Measurements from ENCODE around the gene TNPO3. TPM values are rescaled to one million over a fixed set of nuclear protein-coding genes. Genes with fewer than 3 reads are reported as not detected.

Gene TNPO3
- total and polyA plus RNA-seq, 2 of the 4 experiments (the other 2 are of a cell fraction): 24.2 to 77.2 TPM

GRCh38 chr7:128914566-128915151, 140.3 kb downstream of the TNPO3 start:
- ChIA-PET CTCF (no interaction called here), POLR2A (ENCODE audit: unreplicated experiment) (no interaction called here)
- Histone ChIP-seq H3K79me1 (ENCODE audit: low read depth in 1 of 2, low read length in 2 of 2) (no peaks in the 10 kb centered on the region), H3K9me1 (ENCODE audit: insufficient read depth, low read length) (no peaks in the 10 kb centered on the region), H3K18ac (ENCODE audit: low read depth, low read length) (no peak overlapping the region), H4K91ac (ENCODE audit: insufficient read depth, low read depth, low read length) (no peak overlapping the region), H2BK5ac (ENCODE audit: low read depth, low read length, poor library complexity, severe bottlenecking) (no peak overlapping the region), H3K27me3 (ENCODE audit: control insufficient read depth, insufficient read depth, low read length) (peaks cover 79% of the 10 kb centered on the region), H3K9ac (ENCODE audit: low read depth, low read length) (no peak overlapping the region), H4K8ac (ENCODE audit: low read depth in 2 of 2, low read length in 2 of 2) (no peak overlapping the region), H3K4me2 (ENCODE audit: low read depth, low read length) (no peak overlapping the region), H2BK120ac (ENCODE audit: low read depth, low read length) (no peak overlapping the region), H3K23ac (ENCODE audit: low read depth, low read length) (no peak overlapping the region), H3K4me1 (ENCODE audit: control insufficient read depth, insufficient read depth, low read length) (peaks cover 2% of the 10 kb centered on the region; the same call in 1 of the 2 replicates), H3K56ac (ENCODE audit: extremely low read depth, insufficient read depth, low read length) (no peak overlapping the region), H2AK5ac (ENCODE audit: low read depth, low read length) (no peak overlapping the region), H2BK20ac (ENCODE audit: low read depth, low read length) (no peak overlapping the region), H3K14ac (replicated peaks; ENCODE audit: low read depth, low read length) (no peak overlapping the region), H3K9me3 (ENCODE audit: control insufficient read depth, insufficient read depth, low read length) (peaks cover 5% of the 10 kb centered on the region), H3K4ac (ENCODE audit: low read depth, low read length) (no peak overlapping the region), H2AK9ac (replicated peaks; ENCODE audit: low read depth, low read length, poor library complexity) (no peak overlapping the region), H3K27ac (ENCODE audit: insufficient read depth, low read length) (no peak overlapping the region), H2BK15ac (ENCODE audit: low read depth, low read length) (no peak overlapping the region), H3K4me3 (ENCODE audit: insufficient read depth, low read depth, low read length) (no peak overlapping the region), H4K20me1 (ENCODE audit: insufficient read depth, low read length) (0 out of 2 replicates have a peak, but pooled peaks cover 3% of the 10 kb centered on the region), H2AFZ (replicated peaks; ENCODE audit: low read length, poor library complexity) (no peak overlapping the region), H4K5ac (ENCODE audit: low read depth, low read length) (no peak overlapping the region), H3K36me3 (ENCODE audit: control insufficient read depth, insufficient read depth, low read length) (no peaks in the 10 kb centered on the region)
- no peak for ATAC-seq (ENCODE audit: low read depth)
- dilution Hi-C loops (cut with HindIII; ENCODE audit: low sequenced_read_pairs, unreplicated experiment) (no loop called here), in situ Hi-C loops (cut with MboI; ENCODE audit: low sequenced_read_pairs) (no loop called here), intact Hi-C loops (cut with micrococcal nuclease) (no loop called here)
- BruUV-seq (replicated peaks): no TSS peak
- no peak for TF ChIP-seq BHLHE40 (IDR thresholded peaks at IDR 0.05; ENCODE audit: low read depth, low read length)
- WGBS, 2 experiments (ENCODE audit: extremely low coverage in 2 of 2, insufficient read length in 1 of 2): 13% methylated on average over 1 of the region's 11 CpGs; no CpG with 5 or more reads in 1 of the 2 experiments
- no peak for DNase-seq
